DND-41 (cell line): ENCODE results near the gene GPR34.
"Not testable (repeated sequence)": the region's sequence is repeated elsewhere in the genome, so short reads cannot be mapped to it uniquely, and the experiment has no call there.

Source experiments
- ATAC-seq: fragments of 200-7000 bp; cut with Tn5 transposase; 3 replicates; pipeline ENCODE4 v1.9.1; 2021; ENCODE audit warnings: low read depth; ENCODE audit not compliant: insufficient read depth
- DNase-seq: peaks from one replicate; pipeline ENCODE4 v3.0.0-alpha.2; 2020
- H2AFZ ChIP-seq: 2 replicates; pipeline ENCODE4 v1.6.0; 2012; ENCODE audit warnings: low read depth, low read length
- H3K27ac ChIP-seq: 2 replicates; pipeline ENCODE4 v1.5.1; 2012; ENCODE audit warnings: low read length, inconsistent platforms
- H3K27me3 ChIP-seq: fragments of 200-600 bp; sonication (generic); 2 replicates; pipeline ENCODE4 v1.6.0; 2012; ENCODE audit warnings: low read length, mild to moderate bottlenecking, inconsistent platforms; ENCODE audit not compliant: insufficient read depth, poor library complexity
- H3K36me3 ChIP-seq: 2 replicates; pipeline ENCODE4 v1.5.1; 2012; ENCODE audit warnings: low read length, inconsistent platforms; ENCODE audit not compliant: insufficient read depth
- H3K4me1 ChIP-seq: 2 replicates; pipeline ENCODE4 v1.5.1; 2012; ENCODE audit warnings: mild to moderate bottlenecking, low read length; ENCODE audit not compliant: insufficient read depth
- H3K4me2 ChIP-seq: 2 replicates; pipeline ENCODE4 v1.6.0; 2012; ENCODE audit warnings: mild to moderate bottlenecking, moderate library complexity, low read length, inconsistent platforms; ENCODE audit not compliant: insufficient read depth
- H3K4me3 ChIP-seq, 2 experiments: fragments of 200-600 bp in 1 of 2; shearing (Covaris generic) in 1 of 2; 2 replicates each; pipeline ENCODE4 v1.5.1; 2012 to 2016; ENCODE audit warnings: inconsistent platforms in 2 of 2, low read length in 2 of 2, mild to moderate bottlenecking in 2 of 2, low read depth in 1 of 2, moderate library complexity in 1 of 2
- H3K79me2 ChIP-seq: 2 replicates; pipeline ENCODE4 v1.6.0; 2012; ENCODE audit warnings: low read length, inconsistent platforms; ENCODE audit not compliant: insufficient read depth
- H3K9ac ChIP-seq: 2 replicates; pipeline ENCODE4 v1.6.0; 2012; ENCODE audit warnings: low read depth, mild to moderate bottlenecking, inconsistent platforms, low read length, moderate library complexity
- H3K9me3 ChIP-seq: 2 replicates; pipeline ENCODE4 v1.5.1; 2012; ENCODE audit warnings: low read length, moderate library complexity, mild to moderate bottlenecking, inconsistent platforms; ENCODE audit not compliant: insufficient read depth, severe bottlenecking
- H4K20me1 ChIP-seq: 2 replicates; pipeline ENCODE4 v1.6.0; 2012; ENCODE audit warnings: low read length; ENCODE audit not compliant: insufficient read depth
- CTCF ChIP-seq: IDR thresholded peaks from 2 replicates; pipeline ENCODE4 v1.5.1; 2012; ENCODE audit warnings: borderline replicate concordance, low read length, moderate library complexity, mild to moderate bottlenecking; ENCODE audit not compliant: poor library complexity, severe bottlenecking; ENCODE audit errors: extremely low read depth
- EZH2 ChIP-seq: IDR thresholded peaks from 3 replicates; pipeline ENCODE4 v1.6.1; 2012; ENCODE audit warnings: borderline replicate concordance, low read depth, mild to moderate bottlenecking, moderate library complexity, low read length, inconsistent platforms; ENCODE audit not compliant: severe bottlenecking

Gene GPR34, protein sequence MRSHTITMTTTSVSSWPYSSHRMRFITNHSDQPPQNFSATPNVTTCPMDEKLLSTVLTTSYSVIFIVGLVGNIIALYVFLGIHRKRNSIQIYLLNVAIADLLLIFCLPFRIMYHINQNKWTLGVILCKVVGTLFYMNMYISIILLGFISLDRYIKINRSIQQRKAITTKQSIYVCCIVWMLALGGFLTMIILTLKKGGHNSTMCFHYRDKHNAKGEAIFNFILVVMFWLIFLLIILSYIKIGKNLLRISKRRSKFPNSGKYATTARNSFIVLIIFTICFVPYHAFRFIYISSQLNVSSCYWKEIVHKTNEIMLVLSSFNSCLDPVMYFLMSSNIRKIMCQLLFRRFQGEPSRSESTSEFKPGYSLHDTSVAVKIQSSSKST

GRCh38 chrX:41688835-41689234, at the start of gene GPR34:
GPR34 (plus strand) TSS chrX:41688973; CDS start chrX:41695634, 6,661 bp downstream.
- no peak for DNase-seq

GRCh38 chrX:41646201-41646600, 42.6 kb upstream of the GPR34 start:
- H3K4me1 ChIP-seq, H2AFZ ChIP-seq, H3K4me2 ChIP-seq, H3K9me3 ChIP-seq, H3K27me3 ChIP-seq, ATAC-seq, H4K20me1 ChIP-seq, H3K79me2 ChIP-seq, H3K4me3 ChIP-seq, H3K36me3 ChIP-seq, DNase-seq, H3K27ac ChIP-seq, H3K9ac ChIP-seq: not testable (repeated sequence)

More at GRCh38 chrX:41688835-41689234, at the start of gene GPR34:
- Histone ChIP-seq H3K4me2 (no peak within 1 kb of the TSS), H3K36me3 (peaks cover 4% of the 10 kb centered on the region; the same call in 1 of the 2 replicates), H3K9ac (no peak within 1 kb of the TSS), H3K79me2 (no peaks in the 10 kb centered on the region), H3K9me3 (no peaks in the 10 kb centered on the region), H3K4me3 (no peak within 1 kb of the TSS), H4K20me1 (no peaks in the 10 kb centered on the region), H3K4me1 (no peaks in the 10 kb centered on the region), H3K27me3 (no peaks in the 10 kb centered on the region), H3K27ac (no peak within 1 kb of the TSS), H2AFZ (no peak within 1 kb of the TSS)
- no peak for ATAC-seq
- TF ChIP-seq CTCF: no peak
- no peak for TF ChIP-seq EZH2

GRCh38 chrX:41653125-41653524, 35.6 kb upstream of the GPR34 start:
- DNase-seq (no peak), ATAC-seq (no peak)
- no peak overlapping the region for H3K27ac ChIP-seq
- no peaks in the 10 kb centered on the region for H3K27me3 ChIP-seq
- no peak overlapping the region for H3K4me3 ChIP-seq
- H3K4me2 ChIP-seq: no peak overlapping the region
- no peaks in the 10 kb centered on the region for H3K9me3 ChIP-seq
- H3K9ac ChIP-seq: no peak overlapping the region
- no peaks in the 10 kb centered on the region for H4K20me1 ChIP-seq
- no peak overlapping the region for H2AFZ ChIP-seq
- no peaks in the 10 kb centered on the region for H3K4me1 ChIP-seq
- no peaks in the 10 kb centered on the region for H3K79me2 ChIP-seq
- TF ChIP-seq CTCF (no peak), EZH2 (no peak)
- peaks cover 70% of the 10 kb centered on the region for H3K36me3 ChIP-seq

DNA sequence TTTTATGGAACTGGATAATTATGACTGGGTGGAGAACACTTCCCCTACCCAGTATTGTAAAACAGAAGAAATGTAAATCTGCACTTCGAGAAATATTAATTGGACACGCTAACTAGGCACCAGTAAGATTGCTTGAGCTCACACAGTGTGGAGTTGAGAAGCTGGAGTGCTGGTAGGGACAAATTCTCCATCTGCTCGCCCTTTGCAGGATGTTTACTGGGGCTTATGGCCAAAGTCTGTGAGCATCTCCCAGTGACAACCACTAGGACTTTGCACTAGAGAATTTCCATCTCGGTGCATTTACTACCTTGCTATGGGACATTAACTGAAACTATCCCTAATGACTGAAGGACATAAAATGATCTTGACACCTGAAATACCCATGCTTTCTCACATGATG, 33.7 kb upstream of the GPR34 start:
- H3K79me2 ChIP-seq: no peaks in the 10 kb centered on the region
- H3K36me3 ChIP-seq: peaks cover 90% of the 10 kb centered on the region
- H3K4me3 ChIP-seq: no peak overlapping the region
- no peak for TF ChIP-seq EZH2
- no peak for TF ChIP-seq CTCF
- no peak for DNase-seq
- H3K27ac ChIP-seq: no peak overlapping the region
- H4K20me1 ChIP-seq: no peaks in the 10 kb centered on the region
- no peaks in the 10 kb centered on the region for H3K9me3 ChIP-seq
- no peak for ATAC-seq
- H3K9ac ChIP-seq: no peak overlapping the region
- no peaks in the 10 kb centered on the region for H3K4me1 ChIP-seq
- H2AFZ ChIP-seq: no peak overlapping the region
- H3K4me2 ChIP-seq: no peak overlapping the region
- no peaks in the 10 kb centered on the region for H3K27me3 ChIP-seq
